CD4-positive, alpha-beta T cell treated with Interleukin-10 for 1 hour (primary cell): ENCODE measurements around the gene HK1.
"Not testable (repeated sequence)": the region's sequence is repeated elsewhere in the genome, so short reads cannot be mapped to it uniquely, and the experiment has no call there.

ENCODE experiments used
- DNase-seq: peaks from one replicate; pipeline ENCODE4 v3.0.0-alpha.2; 2020

Gene HK1

DNA sequence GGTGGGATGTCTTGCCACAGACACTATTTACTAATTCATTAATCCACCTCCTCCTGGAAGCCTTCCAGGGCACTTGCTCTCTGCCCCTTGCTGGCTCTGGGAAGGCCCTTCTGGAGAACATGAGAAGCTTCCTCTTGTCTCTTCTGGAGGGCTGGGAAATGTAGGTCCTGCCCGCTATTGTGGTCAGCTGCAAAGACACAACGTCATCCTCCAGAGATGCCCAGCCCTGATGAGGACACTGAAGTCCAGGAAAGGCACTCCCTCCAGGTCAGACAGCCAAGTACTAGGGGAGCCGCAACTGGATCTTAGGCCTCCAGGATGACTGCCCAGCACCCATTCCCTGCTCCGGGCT, 148.1 kb downstream of the HK1 start:
- DNase-seq = no peak

DNA sequence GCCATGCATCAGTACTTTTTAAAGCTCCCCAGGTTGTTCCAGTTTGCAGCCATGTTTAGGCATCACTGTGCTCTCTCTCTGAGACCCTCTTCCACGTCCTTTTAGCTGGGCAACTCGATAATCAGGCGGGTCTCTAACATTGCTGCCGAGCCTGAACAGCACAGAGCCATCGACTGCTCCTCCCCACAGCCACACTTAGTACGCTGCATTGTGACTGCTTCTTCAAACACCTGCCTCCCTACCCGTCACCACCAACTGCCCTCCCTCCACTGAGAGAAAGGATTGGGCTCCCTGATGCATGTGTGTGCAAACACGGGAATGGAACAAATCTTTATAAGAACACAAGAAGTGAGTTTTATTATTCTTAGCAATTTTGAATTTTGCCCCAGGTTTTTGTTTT, 149.9 kb downstream of the HK1 start:
- no peak for DNase-seq

DNA sequence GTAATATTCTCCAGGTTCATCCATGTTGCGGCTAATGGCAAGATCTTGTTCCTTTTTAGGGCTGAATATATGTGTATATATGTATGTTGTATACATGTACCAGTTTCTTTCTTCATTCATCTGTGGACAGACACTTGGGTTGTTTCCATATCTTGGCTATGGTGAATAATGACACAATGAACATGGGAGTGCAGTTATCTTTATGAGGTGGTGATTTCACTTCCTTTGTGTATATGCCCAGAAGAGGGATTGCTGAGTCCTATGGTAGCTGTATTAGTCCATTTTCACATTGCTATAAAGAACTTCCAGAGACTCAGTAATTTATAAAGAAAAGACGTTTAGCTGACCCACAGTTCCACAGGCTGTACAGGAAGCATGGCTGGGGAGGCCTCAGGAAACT, 155.9 kb downstream of the HK1 start:
- no peak for DNase-seq

DNA sequence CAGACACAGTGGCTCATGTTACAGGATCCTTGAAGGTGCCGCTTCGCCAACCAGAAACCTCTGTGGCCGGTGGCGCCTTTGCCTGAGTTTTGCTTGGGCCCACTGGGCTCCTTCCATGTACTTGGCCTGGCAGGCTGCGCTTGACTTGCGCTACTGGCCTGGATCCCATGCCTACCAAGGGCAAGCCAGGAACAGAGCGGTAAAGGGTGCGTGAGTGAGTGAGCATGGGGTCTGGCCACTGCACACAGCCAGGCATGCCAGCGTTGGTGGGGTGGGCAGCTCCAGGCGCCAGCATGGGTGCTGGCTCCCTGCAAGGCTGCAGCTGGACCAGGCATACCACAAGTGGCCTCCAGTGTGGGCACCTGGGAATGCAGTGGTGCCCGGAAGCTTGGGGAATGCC, 156.6 kb downstream of the HK1 start:
- no peak for DNase-seq

DNA sequence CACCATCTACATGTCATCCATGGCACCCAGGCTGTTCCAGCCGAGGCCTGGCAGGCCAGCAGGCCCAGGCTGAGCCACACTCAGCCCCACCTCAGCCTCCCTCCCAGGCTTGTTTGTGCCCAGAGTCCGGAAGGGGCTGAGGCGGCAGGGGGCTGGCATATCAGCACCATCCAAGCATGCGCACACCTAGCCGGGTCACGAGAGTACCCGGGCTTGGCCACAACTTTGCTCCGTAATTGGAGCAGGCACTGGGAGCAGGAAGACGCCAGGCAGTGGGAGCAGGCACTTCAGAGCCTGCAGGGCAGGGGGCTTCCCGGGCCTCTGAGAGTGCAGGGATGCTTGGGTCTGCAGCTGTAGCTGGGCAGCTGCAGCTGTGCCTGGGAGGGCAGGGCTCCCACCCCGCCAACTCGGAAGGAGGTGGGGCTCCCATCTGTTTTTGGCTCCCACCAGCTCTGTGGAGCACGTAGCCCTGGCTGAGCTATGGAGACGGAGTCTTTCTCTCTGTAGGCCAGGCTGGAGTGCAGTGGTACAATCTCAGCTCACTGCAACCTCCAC, 157.7 kb downstream of the HK1 start:
- no peak for DNase-seq

DNA sequence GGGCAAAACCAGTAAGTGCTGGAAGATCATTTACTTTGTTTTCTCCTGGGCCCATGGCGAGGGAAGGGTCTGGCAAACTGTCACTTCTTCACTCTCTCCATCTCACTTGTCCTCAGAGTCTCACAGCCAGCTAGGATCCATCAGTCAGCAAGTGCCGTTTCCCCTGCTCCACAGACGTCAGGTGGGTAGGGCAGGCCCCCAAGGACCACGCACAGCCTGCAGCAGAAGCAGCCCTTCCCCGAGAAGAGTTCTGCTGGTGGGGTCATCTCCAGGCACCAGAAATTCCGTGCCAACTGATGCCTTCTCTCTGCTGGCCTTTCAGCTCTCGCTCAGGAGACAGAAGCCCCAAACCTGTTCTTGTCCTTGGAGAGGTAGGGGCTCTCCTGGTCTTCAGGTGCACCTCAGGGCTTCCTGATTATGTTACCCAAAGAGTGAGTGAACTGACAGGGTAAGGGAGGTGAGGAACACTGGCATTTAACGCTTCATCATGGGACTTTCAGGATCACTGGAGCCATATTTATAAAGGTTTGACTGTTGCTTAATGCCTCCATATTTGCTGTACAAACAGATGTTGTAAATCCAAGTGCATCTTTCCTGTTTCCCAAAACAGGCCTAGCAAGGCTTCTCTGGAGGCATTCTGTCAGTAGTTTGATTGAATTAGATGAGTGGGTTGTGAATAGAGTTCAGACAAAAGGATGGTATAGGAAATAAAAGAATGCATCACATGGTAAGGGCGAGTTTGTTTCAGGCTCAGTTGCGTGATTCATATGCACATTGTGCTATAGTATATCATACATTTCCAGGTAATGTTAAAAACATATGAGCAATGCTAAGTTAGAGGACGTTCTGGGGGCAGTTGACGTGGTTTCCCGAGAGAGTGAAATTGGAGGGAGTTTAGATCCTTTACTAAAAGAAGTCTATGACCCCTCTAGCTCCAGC, 159.3 kb downstream of the HK1 start:
- DNase-seq = no peak

DNA sequence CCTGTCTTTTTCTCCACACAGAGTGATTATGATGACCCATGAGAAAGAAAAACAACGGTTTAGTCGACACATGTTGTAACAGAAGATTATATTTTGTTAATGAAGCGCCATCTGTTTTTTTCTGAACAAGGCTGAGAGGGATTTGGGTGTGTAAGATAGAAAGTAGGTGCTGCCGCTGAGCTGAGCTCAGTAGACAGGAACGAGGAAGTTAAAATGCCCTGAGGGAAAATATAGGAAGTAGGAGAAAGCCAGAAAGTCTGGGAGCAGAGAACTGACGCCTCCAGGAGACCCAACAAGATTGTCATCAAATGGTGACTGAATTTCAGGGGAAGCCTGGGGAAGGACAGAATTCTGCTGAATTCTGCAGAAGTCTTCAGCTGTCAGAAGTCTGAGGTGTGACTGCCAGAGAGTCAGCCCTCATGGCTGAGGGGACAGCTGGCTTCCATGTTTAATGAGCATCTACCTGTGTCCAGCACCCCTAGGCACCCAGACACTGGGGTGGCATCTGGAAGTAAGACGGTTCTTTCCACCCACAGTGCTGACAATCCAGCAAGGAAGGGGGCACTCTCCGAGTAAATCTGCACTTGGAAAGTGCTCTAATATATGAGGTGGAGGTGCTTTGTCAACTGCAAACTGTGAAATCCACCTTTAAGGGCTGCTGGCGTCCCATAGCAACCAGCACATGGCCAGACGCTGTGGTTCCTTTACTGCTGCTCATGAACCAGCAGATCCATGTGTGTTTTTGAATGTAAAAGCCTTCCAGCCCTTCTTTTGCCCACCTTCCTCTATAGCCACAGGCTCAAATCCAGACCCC, 160.4 kb downstream of the HK1 start:
- no peak for DNase-seq

DNA sequence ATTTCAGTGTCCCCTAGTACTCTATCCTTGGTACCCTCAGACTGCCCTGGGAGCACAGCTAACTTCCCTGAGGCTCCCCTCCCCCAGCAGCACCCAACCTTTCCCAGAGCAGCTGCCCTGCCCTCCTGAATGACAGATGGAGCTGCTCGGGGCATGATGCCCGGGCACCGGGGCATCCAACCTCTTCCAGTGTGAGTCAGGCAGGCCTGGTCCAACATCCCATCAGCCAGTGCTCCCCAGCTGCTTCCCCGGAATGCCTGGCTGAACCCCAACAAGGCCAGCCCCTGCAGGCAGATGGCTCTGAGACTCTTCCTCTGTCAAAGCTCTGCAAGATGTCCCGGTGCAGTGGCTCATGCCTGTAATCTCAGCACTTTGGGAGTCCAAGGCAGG, 161.0 kb downstream of the HK1 start:
- DNase-seq = no peak

DNA sequence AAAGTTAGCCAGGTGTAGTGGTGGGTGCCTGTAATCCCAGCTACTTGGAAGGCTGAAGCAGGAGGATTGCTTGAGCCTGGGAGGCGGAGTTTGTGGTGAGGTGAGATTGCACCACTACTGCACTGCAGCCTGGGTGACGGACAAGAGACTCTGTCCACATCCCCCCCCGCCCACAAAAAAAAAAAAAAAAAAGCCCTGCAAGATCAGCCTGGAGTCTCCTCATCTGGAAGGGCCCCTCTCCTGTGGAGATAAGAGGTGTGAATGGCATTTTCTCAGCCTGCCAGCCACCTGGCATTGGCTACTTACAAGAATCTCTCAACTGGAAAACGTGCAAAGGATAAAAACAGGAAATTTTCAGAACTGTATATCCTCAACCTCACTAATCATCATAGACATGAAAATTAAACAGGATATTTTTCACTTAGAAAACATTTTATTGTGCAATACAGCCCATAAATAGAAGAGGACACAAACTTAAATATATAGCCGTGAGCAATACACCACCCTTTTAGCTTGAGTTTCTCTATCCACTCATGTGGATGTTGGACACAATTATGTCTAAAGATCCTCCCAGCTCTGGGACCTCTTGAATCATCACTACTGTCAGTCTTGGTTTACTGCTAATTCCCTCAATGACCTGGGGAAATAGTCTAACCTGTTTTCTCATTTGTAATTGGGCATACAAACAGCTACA, 161.7 kb downstream of the HK1 start:
- DNase-seq = no peak

DNA sequence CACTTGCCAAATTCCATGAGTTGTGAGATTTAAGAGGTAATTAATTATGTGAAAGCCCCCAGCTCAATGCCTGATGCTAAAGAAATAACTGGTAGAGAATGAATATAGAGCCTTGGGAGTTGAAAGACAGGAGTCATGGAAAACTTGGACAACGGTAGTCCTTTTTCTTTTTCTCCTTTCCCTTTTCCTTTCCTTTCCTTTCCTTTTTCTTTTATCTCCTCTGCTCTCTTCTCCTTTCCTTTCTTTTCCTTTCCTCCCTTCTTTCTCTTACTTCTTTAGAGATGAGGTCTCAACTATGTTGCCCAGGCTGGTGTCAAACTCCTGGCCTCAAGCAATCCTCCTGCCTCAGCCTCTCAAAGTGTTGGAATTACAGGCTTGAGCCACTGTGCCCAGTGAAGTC, 165.1 kb downstream of the HK1 start:
- DNase-seq = no peak

DNA sequence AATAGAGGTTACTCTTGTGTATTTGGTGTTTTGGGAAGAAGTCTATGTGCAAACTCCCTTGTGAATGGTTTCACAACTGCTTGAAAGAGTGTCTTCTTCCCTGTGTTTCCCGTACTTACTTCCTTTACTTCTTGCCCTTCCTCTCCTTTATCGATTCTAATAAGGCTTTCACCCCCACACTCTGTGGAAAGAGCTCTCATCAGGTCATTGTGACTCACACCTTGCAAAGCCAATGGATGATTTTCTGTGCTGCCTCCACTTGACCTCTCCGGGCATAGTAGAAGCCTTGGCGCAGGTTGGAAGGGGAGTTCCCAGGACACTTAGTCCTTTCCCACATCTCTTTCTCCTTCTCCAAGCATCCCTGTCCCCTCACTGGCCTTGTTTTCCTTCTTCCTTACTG, 166.7 kb downstream of the HK1 start:
- no peak for DNase-seq

DNA sequence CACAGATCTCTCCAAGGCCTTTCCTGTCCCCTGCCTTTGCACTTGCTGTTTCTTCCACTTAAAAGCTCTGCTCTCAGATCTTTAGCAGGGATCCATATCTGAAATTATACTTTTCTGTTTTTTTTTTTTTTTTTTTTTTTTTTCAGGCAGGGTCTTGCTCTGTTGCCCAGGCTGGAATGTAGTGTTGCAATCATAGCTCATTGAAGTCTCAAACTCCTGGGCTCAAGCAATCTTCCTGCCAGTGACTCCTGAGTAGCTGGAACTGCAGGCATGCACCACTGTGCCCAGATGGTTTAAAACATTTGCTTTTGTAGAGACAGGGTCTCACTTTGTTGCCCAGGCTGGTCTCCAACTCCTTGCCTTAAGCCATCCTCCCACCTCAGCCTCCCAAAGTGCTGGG, 167.9 kb downstream of the HK1 start:
- DNase-seq = no peak

DNA sequence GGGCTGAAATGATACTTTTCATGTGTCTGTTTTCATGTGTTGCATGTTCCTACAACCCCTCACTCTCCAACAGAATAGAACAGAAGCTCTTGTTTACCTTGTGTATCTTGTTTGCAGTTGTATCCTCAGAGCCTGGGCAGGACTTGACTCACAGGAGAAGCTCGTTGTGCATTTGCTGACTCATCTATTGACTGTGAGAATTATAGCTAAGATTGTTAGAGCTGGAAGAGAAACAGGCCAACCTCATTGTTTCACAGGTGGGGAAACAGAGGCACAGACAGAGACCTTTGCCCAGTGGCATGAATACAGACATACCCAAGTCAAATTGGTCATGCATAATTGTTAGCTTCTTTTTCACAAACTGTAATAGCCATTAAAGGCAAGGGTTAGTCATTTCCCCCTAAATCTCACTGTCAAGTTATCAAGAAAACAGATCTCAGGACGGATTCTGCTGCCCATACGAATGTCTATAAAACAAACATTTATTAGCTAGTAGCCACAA, 168.4 kb downstream of the HK1 start:
- DNase-seq = no peak

DNA sequence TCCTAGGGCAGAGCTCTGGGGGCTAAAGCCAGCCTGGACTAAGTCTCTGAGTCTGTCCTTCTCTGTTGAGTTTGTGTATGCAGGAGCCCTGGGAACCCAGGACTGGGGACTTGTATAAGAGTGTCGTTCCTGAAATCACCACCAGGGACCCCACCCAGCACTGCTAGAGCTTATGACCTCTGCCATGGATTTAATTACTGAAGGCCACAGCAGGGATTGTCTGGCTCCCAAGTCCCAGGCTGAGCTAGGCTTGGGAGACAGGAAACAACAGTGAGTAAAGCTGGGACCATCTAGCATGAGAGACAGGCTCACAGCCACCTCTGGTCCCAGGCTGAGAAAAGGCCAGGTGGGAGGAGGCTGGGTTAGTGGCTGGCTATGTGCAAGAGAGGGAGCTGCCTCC, 171.5 kb downstream of the HK1 start:
- peak; percentile 66 for DNase-seq

DNA sequence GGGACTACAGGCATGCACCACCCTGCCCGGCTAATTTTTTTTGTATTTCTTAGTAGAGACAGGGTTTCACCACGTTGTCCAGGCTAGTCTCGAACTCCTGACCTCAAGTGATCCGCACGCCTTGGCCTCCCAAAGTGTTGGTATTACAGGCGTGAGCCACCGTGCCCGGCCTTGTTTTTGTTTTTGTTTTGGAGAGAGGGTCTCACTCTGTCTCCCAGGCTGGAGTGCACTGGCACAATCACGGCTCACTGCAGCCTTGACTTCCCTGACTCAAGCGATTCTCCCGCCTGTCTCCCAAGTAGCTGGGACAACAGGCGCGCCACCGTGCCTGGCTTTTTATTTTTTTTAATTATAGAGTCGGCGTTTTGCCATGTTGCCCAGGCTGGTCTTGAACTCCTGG, 172.1 kb downstream of the HK1 start:
- DNase-seq = not testable (repeated sequence)

DNA sequence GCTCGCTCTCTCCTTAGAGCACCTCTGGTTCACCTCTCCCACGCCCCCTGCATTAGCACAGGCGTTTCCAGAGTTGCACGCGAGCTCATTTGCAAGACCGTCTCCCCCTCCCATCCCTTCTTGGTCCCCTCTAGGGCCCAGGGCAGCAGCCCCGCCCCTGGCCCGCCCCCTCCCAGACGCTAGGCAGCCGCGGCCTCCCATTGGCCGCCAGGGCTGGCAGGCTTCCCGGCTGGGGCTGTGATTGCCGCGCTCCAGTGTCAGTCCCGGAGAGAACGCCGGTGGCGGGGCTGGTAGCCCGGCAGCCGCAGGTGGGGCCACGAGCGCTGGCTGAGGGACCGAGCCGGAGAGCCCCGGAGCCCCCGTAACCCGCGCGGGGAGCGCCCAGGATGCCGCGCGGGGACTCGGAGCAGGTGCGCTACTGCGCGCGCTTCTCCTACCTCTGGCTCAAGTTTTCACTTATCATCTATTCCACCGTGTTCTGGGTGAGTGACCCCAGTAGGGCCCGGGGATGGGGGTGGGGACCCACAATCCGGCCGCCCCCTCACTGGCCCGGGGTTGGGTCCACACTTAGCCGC, 173.0 kb downstream of the HK1 start, which contains the start of gene TSPAN15:
TSS of gene TSPAN15 (plus strand) at position 257 of the 575 bp plus-strand sequence. CDS start at position 387, 130 bp downstream.
- DNase-seq = peak; percentile 87
